Measurements from ENCODE around the gene CFAP299. TPM values are rescaled to one million over a fixed set of nuclear protein-coding genes. Genes with fewer than 3 reads are reported as not detected.
"Not testable (repeated sequence)": the region's sequence is repeated elsewhere in the genome, so short reads cannot be mapped to it uniquely, and the experiment has no call there.

The CFAP299 gene
- total RNA-seq, 1 donor from 2014 or later: 0.96 TPM

GRCh38 chr4:80610199-80610598 is 274.7 kb downstream of the CFAP299 start:
- DNase-seq (ENCODE audit: low spot score): no peak

DNA sequence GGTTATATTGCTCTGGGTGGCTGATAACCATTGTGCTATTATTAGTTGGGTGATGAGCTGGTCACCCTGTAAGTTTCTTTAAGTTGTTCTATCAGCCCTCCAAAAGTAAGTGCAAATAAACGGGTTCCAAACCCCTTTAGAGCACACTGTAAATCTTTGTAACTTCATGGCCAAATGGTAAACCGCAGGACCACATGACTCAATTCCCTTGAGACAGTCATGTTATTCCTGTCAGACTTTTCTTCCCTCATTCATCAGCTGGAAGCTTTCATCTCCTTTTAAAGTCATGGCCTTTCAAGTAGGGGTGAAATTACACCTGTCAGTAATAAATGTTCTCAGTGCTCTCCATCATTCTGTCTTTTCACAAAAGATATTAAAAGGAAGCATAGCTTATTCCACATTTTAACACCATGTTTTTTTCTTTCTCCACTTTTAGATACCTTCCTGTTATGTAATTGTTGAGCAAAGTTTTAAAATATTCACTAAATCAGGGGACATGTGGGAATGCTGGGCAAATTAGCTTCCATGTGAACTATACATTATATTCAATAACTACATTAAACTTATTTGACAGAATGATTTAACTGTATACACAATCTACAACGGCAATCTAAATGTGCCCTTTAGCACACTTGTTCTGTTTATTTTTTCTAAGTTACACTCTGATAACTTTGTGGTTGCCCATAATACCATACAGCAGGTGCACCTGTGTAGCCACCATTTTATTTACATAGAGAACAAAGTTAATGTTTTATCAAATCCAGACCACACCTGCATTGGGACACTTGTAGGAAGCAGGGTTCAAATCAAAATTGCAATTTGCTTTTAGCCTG is 275.5 kb downstream of the CFAP299 start:
- DNase-seq (ENCODE audit: low spot score): no peak

DNA sequence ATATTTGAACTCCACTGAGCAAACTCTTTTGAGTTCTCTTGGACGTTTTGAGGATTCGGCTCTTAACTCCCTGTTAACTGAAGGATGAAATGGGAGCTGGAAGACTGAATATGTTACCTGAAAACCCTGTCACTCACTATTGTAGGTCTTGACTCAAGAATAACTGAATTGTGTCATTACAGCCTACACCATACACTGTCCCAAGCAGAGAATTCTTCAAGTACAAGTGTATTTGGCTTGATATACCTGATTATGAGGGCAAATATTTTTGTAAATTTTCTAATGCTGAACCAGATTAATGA is 276.1 kb downstream of the CFAP299 start:
- DNase-seq (ENCODE audit: low spot score): no peak

GRCh38 chr4:80613470-80613869 is 277.9 kb downstream of the CFAP299 start:
- no peak for DNase-seq (ENCODE audit: low spot score)

- no peak for DNase-seq (ENCODE audit: low spot score)
Observed at GRCh38 chr4:80614319-80614718, 278.8 kb downstream of the CFAP299 start.

DNA sequence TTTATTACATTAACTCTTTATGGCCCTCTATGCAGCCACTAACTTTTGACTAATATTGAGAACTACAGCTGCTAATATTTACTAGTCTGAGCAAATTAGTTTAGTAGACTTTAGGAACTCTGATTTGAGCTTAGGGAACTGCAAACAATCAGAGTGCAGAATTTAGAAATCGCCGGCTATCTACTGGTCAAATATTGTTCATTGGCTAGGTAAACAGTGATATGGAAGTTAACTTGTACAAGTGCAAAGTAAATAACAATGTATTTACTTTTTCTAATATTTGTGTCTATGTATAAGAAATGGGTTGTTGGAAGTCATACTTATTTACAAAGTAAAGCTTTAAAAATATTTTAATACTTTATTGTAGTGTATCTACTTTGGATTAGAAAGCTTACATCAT is 279.6 kb downstream of the CFAP299 start:
- no peak for DNase-seq (ENCODE audit: low spot score)

GRCh38 chr4:80619070-80619674 is 283.6 kb downstream of the CFAP299 start:
- no peak for DNase-seq (ENCODE audit: low spot score)

DNA sequence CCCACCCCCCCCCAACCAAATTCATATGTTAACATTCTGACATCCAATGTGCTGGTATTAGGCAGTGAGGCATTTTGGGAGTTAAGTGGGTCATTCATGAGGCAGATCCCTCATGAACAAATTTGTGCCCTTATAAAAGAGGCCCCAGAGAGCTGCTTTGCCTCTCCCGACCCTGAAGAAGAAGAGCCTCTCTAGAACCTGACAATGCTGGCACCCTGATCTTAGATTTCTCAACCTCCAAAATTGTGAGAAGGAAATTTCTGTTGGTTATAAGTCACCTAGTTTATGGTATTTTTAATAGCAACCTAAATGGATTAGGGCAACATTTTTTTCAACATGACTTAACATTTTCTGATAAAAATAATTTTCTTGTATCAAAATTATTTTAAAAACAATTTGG is 296.3 kb downstream of the CFAP299 start:
- no peak for DNase-seq (ENCODE audit: low spot score)

DNA sequence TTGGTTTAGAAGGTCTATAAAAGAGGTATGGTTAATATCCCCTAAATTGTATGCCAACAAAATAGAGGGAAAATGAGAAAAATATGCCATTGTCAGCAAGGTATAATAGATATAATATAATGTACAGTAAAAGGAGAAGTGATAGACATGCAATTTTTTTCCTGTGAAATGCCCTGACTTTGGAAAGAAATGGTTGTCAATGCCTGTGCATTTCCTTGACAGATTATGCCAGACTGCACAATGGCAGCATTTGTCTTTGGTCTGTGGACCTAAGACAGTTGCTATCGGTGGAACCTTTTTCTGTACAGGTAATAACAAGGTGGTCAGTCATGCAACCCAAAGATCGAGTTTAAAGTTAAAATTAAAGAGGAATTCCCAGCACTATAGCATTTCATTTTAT is 301.7 kb downstream of the CFAP299 start:
- no peak for DNase-seq (ENCODE audit: low spot score)

DNA sequence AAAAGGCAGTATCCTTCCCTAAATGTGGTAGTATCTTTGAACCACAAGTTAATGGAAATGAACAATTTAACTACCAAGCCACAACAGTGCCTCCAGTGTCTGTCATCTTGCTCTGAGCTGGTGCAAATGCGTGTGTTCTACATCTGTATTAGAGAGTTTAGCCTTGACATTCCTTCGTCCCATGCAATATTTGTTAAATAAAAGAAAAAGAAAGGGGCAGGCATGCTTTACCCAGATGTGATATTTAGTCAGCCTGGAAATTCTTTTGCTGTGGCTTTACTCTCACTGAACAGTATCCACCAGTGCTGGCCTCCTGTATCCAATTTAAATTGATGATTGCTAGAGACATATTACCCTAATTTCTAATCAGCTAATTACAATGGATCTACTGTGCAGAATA is 310.5 kb downstream of the CFAP299 start:
- DNase-seq (ENCODE audit: low spot score): no peak

DNA sequence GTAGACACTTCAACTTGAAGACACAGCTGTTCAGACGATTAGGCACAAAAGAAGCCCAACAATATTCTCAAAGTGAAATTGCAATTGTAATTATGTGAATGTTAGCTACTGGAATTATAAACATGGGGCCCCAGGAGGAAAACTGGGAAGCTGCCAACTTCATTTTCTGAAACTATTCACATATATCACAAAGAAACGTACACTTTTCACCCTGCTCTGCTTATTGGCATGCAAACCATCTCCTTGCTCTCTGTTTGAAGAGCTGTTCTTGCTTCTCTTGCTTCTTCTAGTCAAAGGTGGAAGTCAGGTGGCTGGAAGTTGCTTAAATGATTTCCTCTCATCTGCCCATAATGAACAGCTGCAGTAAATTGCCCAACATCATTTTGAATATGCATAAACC is 320.1 kb downstream of the CFAP299 start:
- no peak for DNase-seq (ENCODE audit: low spot score)

- DNase-seq (ENCODE audit: low spot score): not testable (repeated sequence)
Observed at GRCh38 chr4:80670118-80670517, 334.6 kb downstream of the CFAP299 start.

- DNase-seq (ENCODE audit: low spot score): no peak
Observed at GRCh38 chr4:80678413-80678812, 342.9 kb downstream of the CFAP299 start.

DNA sequence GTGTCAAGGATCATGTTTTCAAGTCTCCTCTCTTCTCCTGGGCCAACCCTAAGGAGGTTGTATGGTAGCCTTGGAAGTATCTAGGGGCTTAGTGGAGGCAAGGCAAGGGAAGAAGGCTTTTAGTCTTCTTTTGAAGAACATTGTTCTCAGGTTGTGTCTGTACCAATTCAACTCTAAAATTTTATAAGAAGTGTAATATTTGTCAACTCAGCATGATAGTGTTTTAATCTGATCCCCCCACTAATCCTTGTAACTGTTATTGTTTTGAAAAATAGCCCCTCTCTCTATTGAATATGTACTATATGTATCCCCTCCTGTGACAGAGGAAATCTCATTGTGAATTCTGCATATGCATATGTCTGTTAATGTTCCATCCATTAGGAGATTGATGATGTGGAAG is 345.4 kb downstream of the CFAP299 start:
- DNase-seq (ENCODE audit: low spot score): no peak

DNA sequence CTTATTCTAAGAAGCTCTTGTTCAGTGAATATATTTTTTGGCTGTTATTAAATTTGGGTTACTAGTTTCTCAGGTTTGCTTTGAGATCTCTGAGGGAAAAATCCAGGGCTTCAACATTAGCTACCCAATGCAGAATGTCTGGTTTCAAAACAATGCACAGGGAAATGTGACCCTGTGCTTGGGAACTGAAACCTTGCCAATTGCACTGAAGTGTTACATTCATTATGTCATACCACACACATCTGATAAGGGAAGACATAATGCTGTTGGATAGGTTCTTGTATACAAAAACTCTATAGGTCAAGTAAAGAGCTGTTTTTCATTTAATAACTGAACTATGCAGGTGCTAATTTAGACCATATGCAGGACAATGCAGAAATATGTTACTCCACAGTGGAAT is 349.7 kb downstream of the CFAP299 start:
- no peak for DNase-seq (ENCODE audit: low spot score)

GRCh38 chr4:80687736-80688135 is 352.2 kb downstream of the CFAP299 start:
- DNase-seq (ENCODE audit: low spot score): not testable (repeated sequence)

- no peak for DNase-seq (ENCODE audit: low spot score)
Observed at GRCh38 chr4:80694171-80694570, 358.6 kb downstream of the CFAP299 start.

DNA sequence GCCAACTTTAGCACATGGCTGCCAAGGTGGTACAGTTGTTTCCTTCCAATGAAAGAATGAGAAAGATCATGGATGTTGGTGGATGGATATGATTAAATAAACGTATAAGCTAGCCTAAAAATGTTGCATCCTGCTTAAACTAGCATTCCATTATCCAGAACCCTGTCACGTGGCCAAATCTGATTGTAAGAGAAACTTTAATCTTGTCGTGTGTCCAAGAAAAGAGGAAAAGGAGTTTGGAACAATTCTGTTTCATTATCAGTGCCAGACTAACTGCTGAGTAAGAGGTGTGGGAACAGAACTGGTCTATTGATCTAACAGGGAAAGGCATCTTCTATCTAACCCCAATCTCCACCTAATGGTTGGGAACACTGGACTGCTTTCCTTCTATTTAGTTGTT is 369.8 kb downstream of the CFAP299 start:
- DNase-seq (ENCODE audit: low spot score): no peak

DNA sequence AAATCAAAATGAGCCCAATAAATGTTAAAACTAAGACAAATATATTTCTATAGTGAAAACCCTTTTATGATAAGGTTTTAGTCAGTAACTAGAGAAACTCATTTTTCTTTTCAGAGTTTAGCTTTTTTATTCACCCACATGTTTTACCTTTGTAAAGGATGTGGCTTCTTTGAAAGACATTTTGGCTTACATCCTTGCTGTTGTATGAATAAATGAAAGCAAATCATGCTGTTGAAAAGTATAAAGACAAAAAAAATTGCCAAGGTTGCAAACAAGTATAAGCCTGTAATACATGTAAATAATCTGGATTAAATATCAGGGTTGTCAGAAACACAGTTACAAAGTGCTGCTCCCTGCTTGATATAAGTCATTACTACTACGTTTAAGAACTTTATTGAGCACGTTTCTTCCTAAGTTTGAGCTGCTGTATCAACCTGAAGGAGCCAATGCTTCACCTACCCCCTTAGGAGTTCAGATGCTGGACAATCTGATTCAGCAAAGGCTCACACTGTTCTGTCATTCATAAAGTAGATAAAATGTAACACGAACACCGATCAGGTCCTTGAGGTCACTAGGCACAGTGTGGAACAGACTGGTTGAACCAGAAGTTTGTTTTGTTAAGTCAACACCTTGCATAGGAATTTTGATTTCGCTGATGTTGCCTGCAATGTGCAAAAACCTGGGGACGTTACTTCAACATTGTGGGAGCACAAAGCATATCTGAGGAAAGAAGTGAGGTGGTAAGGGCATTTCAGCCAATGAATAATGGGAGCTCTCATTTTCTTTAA is 373.7 kb downstream of the CFAP299 start:
- no peak for DNase-seq (ENCODE audit: low spot score)

DNA sequence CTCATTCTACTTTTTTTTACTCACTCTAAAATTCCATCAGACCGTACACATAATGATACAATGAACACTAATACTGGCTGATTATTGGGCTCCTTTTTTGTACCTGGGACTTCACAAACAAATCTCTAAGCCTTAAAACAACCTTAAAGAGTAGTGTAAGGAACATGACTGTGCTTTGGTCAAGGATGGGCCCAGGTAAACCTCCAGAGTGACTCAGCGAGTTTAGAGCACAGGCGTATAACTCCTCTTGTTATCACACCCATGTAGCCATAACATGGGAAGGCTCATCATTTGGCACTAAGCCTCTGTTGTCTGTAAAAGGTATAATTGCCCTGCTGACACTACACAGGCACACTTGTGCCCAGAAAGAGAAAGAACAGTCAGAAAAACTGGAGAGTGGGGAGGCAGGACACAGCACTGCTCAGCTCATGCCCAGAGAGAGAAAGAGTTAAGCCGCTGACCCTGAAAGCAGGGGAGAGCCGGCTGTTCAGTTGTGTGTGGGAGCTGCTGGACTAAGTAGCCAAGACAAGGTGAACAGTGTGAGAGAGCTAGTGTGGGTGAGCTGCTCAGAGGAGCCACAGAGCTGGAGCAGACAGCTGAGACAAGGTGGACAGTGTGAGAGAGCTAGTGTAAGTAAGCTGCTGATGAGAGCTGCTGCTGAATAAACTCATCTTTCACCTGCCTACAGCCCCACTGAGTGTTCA is 375.4 kb downstream of the CFAP299 start:
- no peak for DNase-seq (ENCODE audit: low spot score)

DNA sequence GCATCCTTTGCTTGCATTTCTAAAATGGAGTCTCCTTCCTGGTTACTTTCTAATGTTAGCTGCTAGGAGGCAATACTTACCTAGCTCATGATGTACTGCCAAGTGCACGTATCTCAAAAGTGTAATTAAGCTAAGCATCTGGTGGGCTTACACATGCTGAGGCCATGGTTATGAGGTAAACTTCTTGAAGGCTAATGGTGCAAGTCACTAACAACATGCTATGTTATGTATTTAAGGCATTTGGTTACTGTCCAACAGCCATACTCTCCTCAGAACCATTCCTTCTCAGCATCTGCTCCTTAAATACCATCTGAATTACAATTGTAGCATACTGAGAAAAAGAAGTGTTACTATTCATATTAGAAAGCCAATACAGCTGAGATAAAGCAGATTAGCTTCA is 376.4 kb downstream of the CFAP299 start:
- DNase-seq (ENCODE audit: low spot score): no peak

DNA sequence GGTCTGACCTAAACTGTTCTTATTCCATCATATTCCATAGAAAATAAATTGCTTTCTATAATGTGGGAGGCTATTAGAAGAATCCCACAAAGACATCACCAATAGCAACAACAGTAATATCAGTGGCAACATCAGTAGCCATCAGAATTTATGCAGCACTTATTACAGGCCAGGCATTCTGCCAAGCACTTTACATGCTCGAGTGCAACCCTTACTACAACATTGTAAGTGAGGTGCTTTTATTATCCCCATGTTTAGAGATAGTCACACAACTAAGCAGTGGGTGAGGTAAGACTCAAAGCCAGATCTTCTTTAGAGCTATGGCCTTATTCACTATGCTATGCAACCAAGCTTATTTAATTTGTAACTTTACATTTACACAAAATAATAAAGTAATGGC is 377.9 kb downstream of the CFAP299 start:
- DNase-seq (ENCODE audit: low spot score): no peak
